HG02763 (cell line): ENCODE data around the gene MAGI2.

Experiments used
- ATAC-seq: cut with Tn5 transposase; IDR thresholded peaks from one replicate; pipeline ENCODE4 v1.9.1; 2021; ENCODE audit warnings: mild to moderate bottlenecking, moderate library complexity; ENCODE audit not compliant: unreplicated experiment

Gene MAGI2

GRCh38 chr7:78396210-78396609 is 1057.3 kb downstream of the MAGI2 start:
- ATAC-seq, result no peak

GRCh38 chr7:78395298-78396036 is 1058.0 kb downstream of the MAGI2 start:
- no peak for ATAC-seq

- no peak for ATAC-seq
Observed at GRCh38 chr7:78389022-78389421, 1064.4 kb downstream of the MAGI2 start.

- no peak for ATAC-seq
Observed at GRCh38 chr7:78386520-78386919, 1066.9 kb downstream of the MAGI2 start.

GRCh38 chr7:78383096-78383880 is 1070.2 kb downstream of the MAGI2 start:
- no peak for ATAC-seq

- ATAC-seq, result no peak
Observed at GRCh38 chr7:78379148-78379547, 1074.3 kb downstream of the MAGI2 start.

GRCh38 chr7:78377532-78377931 is 1075.9 kb downstream of the MAGI2 start:
- no peak for ATAC-seq

- no peak for ATAC-seq
Observed at GRCh38 chr7:78370936-78371335, 1082.5 kb downstream of the MAGI2 start.

- ATAC-seq, result no peak
Observed at GRCh38 chr7:78368771-78369170, 1084.7 kb downstream of the MAGI2 start.

GRCh38 chr7:78367280-78367773 is 1086.1 kb downstream of the MAGI2 start:
- ATAC-seq, result no peak

- no peak for ATAC-seq
Observed at GRCh38 chr7:78363866-78364265, 1089.6 kb downstream of the MAGI2 start.

GRCh38 chr7:78359836-78360235 is 1093.6 kb downstream of the MAGI2 start:
- no peak for ATAC-seq

GRCh38 chr7:78357709-78358108 is 1095.8 kb downstream of the MAGI2 start:
- no peak for ATAC-seq

- no peak for ATAC-seq
Observed at GRCh38 chr7:78355834-78356233, 1097.6 kb downstream of the MAGI2 start.

GRCh38 chr7:78350926-78351325 is 1102.5 kb downstream of the MAGI2 start:
- ATAC-seq, result no peak

- ATAC-seq, result no peak
Observed at GRCh38 chr7:78350391-78350790, 1103.1 kb downstream of the MAGI2 start.

- no peak for ATAC-seq
Observed at GRCh38 chr7:78346827-78347226, 1106.6 kb downstream of the MAGI2 start.

- no peak for ATAC-seq
Observed at GRCh38 chr7:78345979-78346378, 1107.5 kb downstream of the MAGI2 start.

- no peak for ATAC-seq
Observed at GRCh38 chr7:78345293-78345911, 1108.1 kb downstream of the MAGI2 start.

GRCh38 chr7:78334426-78334825 is 1119.0 kb downstream of the MAGI2 start:
- no peak for ATAC-seq

GRCh38 chr7:78333530-78334425 is 1119.7 kb downstream of the MAGI2 start:
- no peak for ATAC-seq
